ENCODE measurements around the gene KCTD2. TPM values are rescaled to one million over a fixed set of nuclear protein-coding genes. Genes with fewer than 3 reads are reported as not detected.

Gene KCTD2
- total and polyA plus RNA-seq, 2 of the 13 experiments (the other 11 are each of a cell fraction or from before 2014, with no cell fraction given): 28.3 to 32.6 TPM

DNA sequence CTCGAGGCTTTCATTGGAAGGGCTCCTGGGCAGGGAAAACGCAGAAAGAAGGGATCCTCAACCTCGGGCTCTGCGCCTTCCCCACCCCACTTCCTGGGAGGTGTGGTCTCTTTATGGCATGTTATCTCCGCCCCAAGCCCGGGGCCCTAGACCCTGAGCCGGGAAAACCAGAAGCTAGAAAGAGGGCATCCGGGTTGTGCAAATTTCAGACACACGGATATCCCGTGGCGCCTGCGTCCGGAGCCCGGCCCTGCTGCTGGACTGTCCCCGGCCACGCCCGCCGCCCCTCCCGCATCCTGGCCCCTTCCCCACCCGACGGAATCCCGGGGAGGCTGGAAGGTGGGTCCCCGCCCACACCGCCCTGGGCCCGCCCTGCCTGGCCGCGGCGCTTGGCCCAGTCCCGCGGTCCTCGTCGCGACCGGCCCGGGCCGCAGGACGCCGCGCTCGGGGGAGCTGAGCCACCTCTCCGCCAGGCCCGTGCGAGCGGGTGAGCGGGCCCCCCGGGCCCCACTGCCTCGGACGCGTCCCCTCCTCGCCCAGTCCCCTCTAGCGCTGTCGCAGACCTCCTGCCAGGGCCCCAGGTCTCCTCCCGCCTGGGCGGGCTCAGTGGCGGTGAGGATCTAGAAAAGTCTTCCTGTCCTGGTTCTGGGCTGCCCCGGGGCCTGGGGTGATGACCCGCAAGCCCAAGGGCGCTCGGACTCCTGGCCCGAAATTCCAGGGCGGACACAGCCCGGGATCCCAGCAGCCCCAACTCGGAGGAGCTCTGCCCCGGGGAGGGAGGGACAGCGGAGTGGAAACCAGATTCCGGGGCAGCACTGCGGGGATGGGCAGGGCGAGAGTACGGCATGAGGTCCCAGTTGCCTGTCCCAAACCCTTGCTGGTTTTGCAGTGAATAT lies 40.8 kb downstream of the KCTD2 start, which contains the start of gene SLC16A5 (continued):
- TF ChIP-seq TOE1 (CRISPR knock-in tag; IDR thresholded peaks at IDR 0.05): no peak
- no peak for TF ChIP-seq ZBTB7B (CRISPR knock-in tag; IDR thresholded peaks at IDR 0.05)
- peak; percentile 65; the same call in 1 of the 2 replicates for TF ChIP-seq ZNF616 (CRISPR knock-in tag; IDR thresholded peaks at IDR 0.05; ENCODE audit: low read depth)
- TF ChIP-seq MED13 (CRISPR knock-in tag; IDR thresholded peaks at IDR 0.05): no peak
- TF ChIP-seq ZNF460 (CRISPR knock-in tag; IDR thresholded peaks at IDR 0.05; ENCODE audit: borderline replicate concordance): no peak
- TF ChIP-seq ZMYM3 (CRISPR knock-in tag; IDR thresholded peaks at IDR 0.05): no peak
- no peak for TF ChIP-seq ZNF484 (CRISPR knock-in tag; IDR thresholded peaks at IDR 0.05; ENCODE audit: borderline replicate concordance, low read depth)
- TF ChIP-seq CEBPG (CRISPR knock-in tag; IDR thresholded peaks at IDR 0.05): peak; percentile 73
- TF ChIP-seq ZFX (CRISPR knock-in tag; IDR thresholded peaks at IDR 0.05; ENCODE audit: low read depth): peak; percentile 84
- peak; percentile 58 for TF ChIP-seq FOXA3 (CRISPR knock-in tag; IDR thresholded peaks at IDR 0.05)
- TF ChIP-seq ZHX1 (CRISPR knock-in tag; IDR thresholded peaks at IDR 0.05; ENCODE audit: low read depth): no peak
- TF ChIP-seq SAP130 (CRISPR knock-in tag; IDR thresholded peaks at IDR 0.05; ENCODE audit: low read depth): peak; percentile 90
- TF ChIP-seq RXRA (CRISPR knock-in tag; IDR thresholded peaks at IDR 0.05): peak; percentile 20; the same call in 1 of the 2 replicates
- no peak for TF ChIP-seq HHEX (CRISPR knock-in tag; IDR thresholded peaks at IDR 0.05)
- TF ChIP-seq, protein P1, sequence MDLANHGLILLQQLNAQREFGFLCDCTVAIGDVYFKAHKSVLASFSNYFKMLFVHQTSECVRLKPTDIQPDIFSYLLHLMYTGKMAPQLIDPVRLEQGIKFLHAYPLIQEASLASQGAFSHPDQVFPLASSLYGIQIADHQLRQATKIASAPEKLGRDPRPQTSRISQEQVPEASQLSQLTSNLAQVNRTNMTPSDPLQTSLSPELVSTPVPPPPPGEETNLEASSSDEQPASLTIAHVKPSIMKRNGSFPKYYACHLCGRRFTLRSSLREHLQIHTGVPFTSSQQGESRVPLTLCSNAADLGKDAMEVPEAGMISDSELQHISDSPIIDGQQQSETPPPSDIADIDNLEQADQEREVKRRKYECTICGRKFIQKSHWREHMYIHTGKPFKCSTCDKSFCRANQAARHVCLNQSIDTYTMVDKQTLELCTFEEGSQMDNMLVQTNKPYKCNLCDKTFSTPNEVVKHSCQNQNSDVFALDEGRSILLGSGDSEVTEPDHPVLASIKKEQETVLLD (CRISPR knock-in tag; IDR thresholded peaks at IDR 0.05; ENCODE audit: low read depth): peak; percentile 72; the same call in 1 of the 2 replicates
- no peak for TF ChIP-seq REST (IDR thresholded peaks at IDR 0.05; ENCODE audit: borderline replicate concordance in 1 of 2, low read depth in 1 of 2, low read length in 2 of 2)
- TF ChIP-seq, protein P2, sequence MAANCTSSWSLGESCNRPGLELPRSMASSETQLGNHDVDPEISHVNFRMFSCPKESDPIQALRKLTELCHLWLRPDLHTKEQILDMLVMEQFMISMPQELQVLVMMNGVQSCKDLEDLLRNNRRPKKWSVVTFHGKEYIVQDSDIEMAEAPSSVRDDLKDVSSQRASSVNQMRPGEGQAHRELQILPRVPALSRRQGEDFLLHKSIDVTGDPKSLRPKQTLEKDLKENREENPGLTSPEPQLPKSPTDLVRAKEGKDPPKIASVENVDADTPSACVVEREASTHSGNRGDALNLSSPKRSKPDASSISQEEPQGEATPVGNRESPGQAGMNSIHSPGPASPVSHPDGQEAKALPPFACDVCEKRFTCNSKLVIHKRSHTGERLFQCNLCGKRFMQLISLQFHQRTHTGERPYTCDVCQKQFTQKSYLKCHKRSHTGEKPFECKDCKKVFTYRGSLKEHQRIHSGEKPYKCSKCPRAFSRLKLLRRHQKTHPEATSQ (CRISPR knock-in tag; IDR thresholded peaks at IDR 0.05; ENCODE audit: borderline replicate concordance): no peak
- TF ChIP-seq ZMYM2 (CRISPR knock-in tag; IDR thresholded peaks at IDR 0.05): no peak
- no peak for TF ChIP-seq TBL1XR1 (IDR thresholded peaks at IDR 0.05; ENCODE audit: borderline replicate concordance, low read length, partially characterized antibody)
- no peak for TF ChIP-seq HMGA1 (CRISPR knock-in tag; conservative IDR thresholded peaks at IDR 0.05)
- no peak for TF ChIP-seq ZSCAN30 (CRISPR knock-in tag; IDR thresholded peaks at IDR 0.05)

All from HepG2 (cell line).